B cell (primary cell): ENCODE data around the gene FRG1. TPM values are rescaled to one million over a fixed set of nuclear protein-coding genes. Genes with fewer than 3 reads are reported as not detected.
"Not testable (repeated sequence)": the region's sequence is repeated elsewhere in the genome, so short reads cannot be mapped to it uniquely, and the experiment has no call there.

ENCODE experiments used
- ATAC-seq: fragments of 200-7000 bp; cut with Tn5 transposase; one replicate; pipeline ENCODE4 v1.10.0; 2021; ENCODE audit warnings: low read depth, mild to moderate bottlenecking, moderate number of reproducible peaks, moderate library complexity
- CTCF ChIA-PET: fragments of 350-600 bp; sonication (Branson Sonifier 250); formaldehyde crosslinking; loops from one replicate; lab custom pipeline; 2021; ENCODE audit warnings: antibody characterized with exemption, inconsistent platforms; lab: Charles Lee
- POLR2A ChIA-PET: fragments of 350-600 bp; sonication (Branson Sonifier 250); formaldehyde crosslinking; loops from one replicate; lab custom pipeline; 2021; ENCODE audit warnings: antibody characterized with exemption; lab: Charles Lee
- DNase-seq: peaks from one replicate; pipeline ENCODE4 v3.0.0; 2013
- H2AFZ ChIP-seq: 2 replicates; pipeline ENCODE4 v1.6.1; 2012; ENCODE audit warnings: mild to moderate bottlenecking, low read depth, low read length; ENCODE audit not compliant: insufficient read depth, poor library complexity, severe bottlenecking
- H3K27ac ChIP-seq, 2 donors: 1 replicate in 1 of 2; 2 replicates in 1 of 2; pipeline ENCODE4 v1.5.1; 2012 to 2013; ENCODE audit warnings: low read length in 2 of 2, mild to moderate bottlenecking in 2 of 2, moderate library complexity in 1 of 2
- H3K27me3 ChIP-seq, 4 experiments: fragments of 200-600 bp in 1 of 4; sonication (generic) in 1 of 4; replicated peaks in 1 of 4; 1 replicate in 2 of 4; 2 replicates in 2 of 4; pipeline versions ENCODE4 v1.6.1 to v1.7.0; 2013 to 2016; ENCODE audit warnings: low read length in 3 of 4, mild to moderate bottlenecking in 2 of 4, mixed read lengths in 1 of 4, moderate library complexity in 1 of 4; ENCODE audit not compliant: insufficient read depth in 4 of 4, control insufficient read depth in 3 of 4; ENCODE audit errors: control extremely low read depth in 1 of 4
- H3K36me3 ChIP-seq, 2 experiments: replicated peaks in 1 of 2; 1 replicate in 1 of 2; 2 replicates in 1 of 2; pipeline versions ENCODE4 v1.6.1 to v1.7.1; 2013; ENCODE audit warnings: low read length in 1 of 2; ENCODE audit not compliant: insufficient read depth in 2 of 2, control insufficient read depth in 1 of 2; ENCODE audit errors: control extremely low read depth in 1 of 2, extremely low read depth in 1 of 2
- H3K4me1 ChIP-seq, 2 donors: fragments of 200-600 bp in 1 of 2; sonication (generic) in 1 of 2; 1 replicate in 1 of 2; 2 replicates in 1 of 2; pipeline versions ENCODE4 v1.5.1 to v1.6.1; 2013 to 2017; ENCODE audit warnings: low read length in 2 of 2; ENCODE audit not compliant: control insufficient read depth in 2 of 2, insufficient read depth in 2 of 2
- H3K4me2 ChIP-seq: replicated peaks from 2 replicates; pipeline ENCODE3; 2012; ENCODE audit warnings: mild to moderate bottlenecking, low read depth, low read length; ENCODE audit not compliant: poor library complexity, severe bottlenecking
- H3K4me3 ChIP-seq, 5 experiments: fragments of 200-600 bp in 1 of 5; sonication (generic) in 1 of 5; 1 replicate in 3 of 5; 2 replicates in 2 of 5; pipeline versions ENCODE4 v1.5.1 to v1.7.0; 2011 to 2016; ENCODE audit warnings: low read length in 4 of 5, mild to moderate bottlenecking in 4 of 5, low read depth in 2 of 5, control low read depth in 1 of 5, moderate library complexity in 1 of 5; ENCODE audit not compliant: insufficient read depth in 1 of 5; ENCODE audit errors: control extremely low read depth in 1 of 5, extremely low read depth in 1 of 5
- H3K79me2 ChIP-seq: fragments of 200-600 bp; sonication (generic); one replicate; pipeline ENCODE4 v1.6.0; 2016; ENCODE audit warnings: low read length; ENCODE audit not compliant: control insufficient read depth, insufficient read depth
- H3K9ac ChIP-seq: fragments of 200-600 bp; sonication (generic); 2 replicates; pipeline ENCODE4 v1.6.1; 2017; ENCODE audit warnings: mild to moderate bottlenecking, low read length, moderate library complexity
- H3K9me3 ChIP-seq, 3 donors: one replicate each; pipeline versions ENCODE4 v1.6.1 to v1.7.1; 2013; ENCODE audit warnings: low read length in 2 of 3; ENCODE audit not compliant: control insufficient read depth in 2 of 3, insufficient read depth in 1 of 3; ENCODE audit errors: control extremely low read depth in 1 of 3
- H4K20me1 ChIP-seq: 2 replicates; pipeline ENCODE4 v1.6.0; 2012; ENCODE audit warnings: mild to moderate bottlenecking, low read length; ENCODE audit not compliant: insufficient read depth, control insufficient read depth, poor library complexity, severe bottlenecking
- H3K27ac Mint-ChIP-seq: one replicate; pipeline ENCODE4 v1.8.0; 2021; ENCODE audit warnings: mixed read lengths
- H3K27me3 Mint-ChIP-seq: one replicate; pipeline ENCODE4 v1.8.0; 2021; ENCODE audit warnings: mixed read lengths
- H3K4me1 Mint-ChIP-seq: one replicate; pipeline ENCODE4 v1.8.0; 2021; ENCODE audit warnings: mixed read lengths
- H3K4me3 Mint-ChIP-seq: one replicate; pipeline ENCODE4 v1.8.0; 2021; ENCODE audit warnings: mixed read lengths
- H3K9me3 Mint-ChIP-seq: one replicate; pipeline ENCODE4 v1.8.0; 2022; ENCODE audit warnings: mixed read lengths; ENCODE audit not compliant: insufficient read depth
- EZH2 ChIP-seq: IDR thresholded peaks from 2 replicates; pipeline ENCODE4 v1.6.1; 2012; ENCODE audit warnings: borderline replicate concordance, low read depth, mild to moderate bottlenecking, moderate library complexity, low read length; ENCODE audit not compliant: insufficient read depth, poor library complexity, severe bottlenecking
- WGBS: methylation state at CpG from one replicate; pipeline ENCODE4 v1.1.5; 2013; ENCODE audit warnings: missing lambda C conversion rate; ENCODE audit not compliant: insufficient coverage; 5-methylcytosine and 5-hydroxymethylcytosine counted together
- intact Hi-C: fragments of 100-400 bp; cut with micrococcal nuclease; formaldehyde crosslinking; loops from one replicate; pipeline ENCODE4 v1.10.0; 2022
- polyA plus RNA-seq: library from polyadenylated mRNA; depleted of rRNA; stranded (reverse); fragments of >200 nt; gene quantifications from 2 replicates; pipeline ENCODE4 v1.2.3, GENCODE V29; 2012
- total RNA-seq, 2 donors: library from RNA; stranded (reverse); fragments of 120-200 nt in 1 of 2; gene quantifications; 1 replicate in 1 of 2; 2 replicates in 1 of 2; pipeline versions ENCODE4 v1.2.3 to v1.2.4, GENCODE V29; 2013 to 2022
- TF ChIP-seq, protein P1 (sequence below): fragments of 200-600 bp; IDR thresholded peaks from one replicate; pipeline ENCODE4 v1.8.0; 2022; ENCODE audit warnings: antibody characterized with exemption, mild to moderate bottlenecking

Gene FRG1
- total and polyA plus RNA-seq, 2 donors (not counting 1 experiment from before 2014, with no cell fraction given) = 13.6 to 48.0 TPM

DNA sequence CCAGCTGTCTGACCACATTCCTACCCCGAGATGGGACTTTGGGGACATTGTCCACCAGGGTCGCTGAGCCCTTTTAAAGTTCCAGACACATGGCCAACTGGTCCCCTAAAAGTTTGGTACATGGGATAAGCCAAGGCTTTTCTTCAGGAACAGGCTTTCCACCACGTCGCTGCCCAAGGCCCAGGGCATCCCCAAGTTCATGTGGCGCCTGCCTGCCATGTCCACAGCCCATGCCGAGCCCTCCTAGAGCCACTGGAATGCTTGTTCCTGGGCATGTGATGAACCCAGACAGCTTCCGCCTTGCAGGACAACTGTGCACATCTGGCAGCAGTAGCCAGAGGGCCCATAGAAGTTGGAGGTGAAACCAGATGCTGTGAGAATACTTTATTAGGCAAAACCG lies 41.3 kb downstream of the FRG1 start:
- Histone ChIP-seq H3K4me2 (no peak overlapping the region), H3K9ac (no peak overlapping the region), H2AFZ (no peak overlapping the region), H3K27ac (no peak overlapping the region), H4K20me1 (no peaks in the 10 kb centered on the region), H3K4me3 (no peak overlapping the region), H3K4me1 (no peaks in the 10 kb centered on the region), H3K9me3 (peaks cover 0 to 2% (median 0%) of the 10 kb centered on the region in 3 donors), H3K36me3 (no peaks in the 10 kb centered on the region), H3K79me2 (no peaks in the 10 kb centered on the region), H3K27me3 (no peaks in the 10 kb centered on the region)
- POLR2A ChIA-PET = no interaction called here
- DNase-seq (no peak), ATAC-seq (no peak)
- no peak overlapping the region for H3K4me3 Mint-ChIP-seq
- intact Hi-C loops = no loop called here
- TF ChIP-seq, protein P1, sequence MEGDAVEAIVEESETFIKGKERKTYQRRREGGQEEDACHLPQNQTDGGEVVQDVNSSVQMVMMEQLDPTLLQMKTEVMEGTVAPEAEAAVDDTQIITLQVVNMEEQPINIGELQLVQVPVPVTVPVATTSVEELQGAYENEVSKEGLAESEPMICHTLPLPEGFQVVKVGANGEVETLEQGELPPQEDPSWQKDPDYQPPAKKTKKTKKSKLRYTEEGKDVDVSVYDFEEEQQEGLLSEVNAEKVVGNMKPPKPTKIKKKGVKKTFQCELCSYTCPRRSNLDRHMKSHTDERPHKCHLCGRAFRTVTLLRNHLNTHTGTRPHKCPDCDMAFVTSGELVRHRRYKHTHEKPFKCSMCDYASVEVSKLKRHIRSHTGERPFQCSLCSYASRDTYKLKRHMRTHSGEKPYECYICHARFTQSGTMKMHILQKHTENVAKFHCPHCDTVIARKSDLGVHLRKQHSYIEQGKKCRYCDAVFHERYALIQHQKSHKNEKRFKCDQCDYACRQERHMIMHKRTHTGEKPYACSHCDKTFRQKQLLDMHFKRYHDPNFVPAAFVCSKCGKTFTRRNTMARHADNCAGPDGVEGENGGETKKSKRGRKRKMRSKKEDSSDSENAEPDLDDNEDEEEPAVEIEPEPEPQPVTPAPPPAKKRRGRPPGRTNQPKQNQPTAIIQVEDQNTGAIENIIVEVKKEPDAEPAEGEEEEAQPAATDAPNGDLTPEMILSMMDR = no peak
- TF ChIP-seq EZH2 = no peak
- CTCF ChIA-PET = no interaction called here
- WGBS = 87% methylated on average over 7 of the region's 8 CpGs
- no peaks in the 10 kb centered on the region for H3K4me1 Mint-ChIP-seq
- peaks cover 3% of the 10 kb centered on the region for H3K27me3 Mint-ChIP-seq
- no peak overlapping the region for H3K27ac Mint-ChIP-seq
- H3K9me3 Mint-ChIP-seq = no peaks in the 10 kb centered on the region

DNA sequence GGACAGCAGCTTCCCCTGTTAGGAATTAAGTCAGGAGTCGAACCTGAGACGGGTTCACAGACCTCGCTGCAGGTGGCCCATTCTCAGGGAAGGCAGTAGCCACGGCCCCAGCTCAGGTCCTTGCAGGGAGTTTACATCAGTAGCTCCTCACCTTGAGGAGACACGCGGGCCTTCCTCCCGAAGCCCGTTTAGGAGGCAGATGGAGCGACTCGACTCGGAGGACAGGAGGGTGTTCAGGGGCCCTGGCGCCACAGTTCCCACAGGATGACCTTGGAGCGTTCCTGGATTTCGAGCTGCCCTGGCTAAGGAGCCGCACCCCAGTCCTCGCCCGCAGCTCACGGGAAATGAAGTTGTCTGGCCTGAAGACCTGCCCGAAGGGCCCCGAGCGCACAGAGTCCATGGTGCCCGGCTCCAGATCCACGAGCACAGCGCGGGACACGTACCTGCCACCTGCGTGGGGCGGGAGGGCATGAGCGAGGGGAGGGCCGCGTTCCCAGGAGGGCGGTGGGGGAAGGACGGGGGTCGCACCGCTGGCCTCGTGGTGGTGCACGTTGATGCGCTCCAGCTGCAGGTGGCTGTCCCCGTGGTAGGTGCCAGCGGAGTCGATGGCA lies 43.3 kb downstream of the FRG1 start:
- H3K9me3 Mint-ChIP-seq, H3K4me3 Mint-ChIP-seq, ATAC-seq, CTCF ChIA-PET, H3K9me3 ChIP-seq, H3K4me2 ChIP-seq, H3K9ac ChIP-seq, intact Hi-C loops, H3K27me3 ChIP-seq, H3K27ac ChIP-seq, H3K79me2 ChIP-seq, H3K27ac Mint-ChIP-seq, H3K36me3 ChIP-seq, H2AFZ ChIP-seq, H3K4me1 ChIP-seq, POLR2A ChIA-PET, DNase-seq, H3K4me1 Mint-ChIP-seq, H3K4me3 ChIP-seq, H3K27me3 Mint-ChIP-seq, H4K20me1 ChIP-seq: not testable (repeated sequence)
- 87% methylated on average over 5 of the region's 41 CpGs for WGBS

DNA sequence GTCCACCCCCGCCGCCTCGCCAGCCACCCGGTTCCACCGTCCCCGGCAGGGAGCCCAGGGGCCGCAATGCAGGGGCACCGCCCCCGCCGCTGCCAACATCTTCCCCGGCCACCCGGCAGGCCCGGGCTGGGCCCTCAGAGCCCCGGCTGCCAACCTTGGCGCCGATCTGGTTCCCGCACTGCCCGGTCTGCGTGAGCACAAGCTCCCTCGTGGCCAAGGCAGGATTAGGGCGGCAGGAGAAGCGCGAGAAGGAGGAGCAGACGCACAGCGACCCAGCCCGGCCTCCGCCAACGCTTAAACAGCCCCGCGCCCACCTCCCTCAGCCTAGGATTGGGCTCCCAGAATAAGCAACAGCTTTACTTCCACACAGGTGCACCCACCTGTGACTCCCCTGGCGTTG lies 44.0 kb downstream of the FRG1 start:
- H3K36me3 ChIP-seq, CTCF ChIA-PET, H2AFZ ChIP-seq, H3K9ac ChIP-seq, H3K9me3 ChIP-seq, H3K27me3 Mint-ChIP-seq, H4K20me1 ChIP-seq, H3K4me3 Mint-ChIP-seq, DNase-seq, H3K27ac ChIP-seq, H3K4me1 ChIP-seq, H3K9me3 Mint-ChIP-seq, H3K4me1 Mint-ChIP-seq, H3K4me3 ChIP-seq, H3K27ac Mint-ChIP-seq, H3K79me2 ChIP-seq, H3K27me3 ChIP-seq, ATAC-seq, POLR2A ChIA-PET, H3K4me2 ChIP-seq, intact Hi-C loops: not testable (repeated sequence)
- 73% methylated on average over 11 of the region's 31 CpGs for WGBS
